ENCODE measurements around the gene ILDR2.
A peak's percentile ranks its signal among the peaks of the same experiment; 100 is the strongest.

The ILDR2 gene

DNA sequence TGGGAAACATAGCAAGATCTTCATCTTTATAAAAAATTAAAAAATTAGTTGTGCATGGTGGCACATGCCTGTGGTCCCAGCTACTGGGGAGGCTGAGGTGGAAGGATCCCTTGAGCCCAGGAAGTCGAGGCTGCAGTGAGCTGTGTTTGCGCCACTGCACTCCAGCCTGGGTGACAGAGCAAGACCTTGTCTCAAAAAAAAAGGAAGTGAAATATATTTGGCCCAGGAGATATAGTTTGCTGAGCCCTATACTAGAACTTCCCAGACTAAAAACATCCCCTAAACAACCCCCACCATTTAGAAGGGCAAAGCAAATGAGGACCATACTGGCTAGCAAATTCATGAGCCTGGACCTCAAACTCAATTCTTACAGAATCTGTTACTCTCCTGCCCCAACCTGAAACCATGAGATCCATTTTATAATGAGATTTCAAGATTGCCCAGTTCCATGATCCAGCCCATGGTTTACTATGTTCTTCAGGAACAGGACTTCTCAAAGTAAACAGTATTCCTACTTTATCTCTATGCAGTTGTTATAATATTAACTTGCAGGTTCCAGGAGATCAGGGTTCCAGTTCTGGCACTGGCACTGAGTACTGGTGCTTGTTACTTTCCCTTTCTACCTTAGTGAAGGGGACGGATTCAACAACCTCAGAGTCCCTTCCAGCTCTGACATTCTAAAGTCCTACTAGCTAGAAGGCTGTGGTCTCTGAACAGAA, 50.4 kb downstream of the ILDR2 start:
- no peak for DNase-seq (ENCODE audit: low spot score)

DNA sequence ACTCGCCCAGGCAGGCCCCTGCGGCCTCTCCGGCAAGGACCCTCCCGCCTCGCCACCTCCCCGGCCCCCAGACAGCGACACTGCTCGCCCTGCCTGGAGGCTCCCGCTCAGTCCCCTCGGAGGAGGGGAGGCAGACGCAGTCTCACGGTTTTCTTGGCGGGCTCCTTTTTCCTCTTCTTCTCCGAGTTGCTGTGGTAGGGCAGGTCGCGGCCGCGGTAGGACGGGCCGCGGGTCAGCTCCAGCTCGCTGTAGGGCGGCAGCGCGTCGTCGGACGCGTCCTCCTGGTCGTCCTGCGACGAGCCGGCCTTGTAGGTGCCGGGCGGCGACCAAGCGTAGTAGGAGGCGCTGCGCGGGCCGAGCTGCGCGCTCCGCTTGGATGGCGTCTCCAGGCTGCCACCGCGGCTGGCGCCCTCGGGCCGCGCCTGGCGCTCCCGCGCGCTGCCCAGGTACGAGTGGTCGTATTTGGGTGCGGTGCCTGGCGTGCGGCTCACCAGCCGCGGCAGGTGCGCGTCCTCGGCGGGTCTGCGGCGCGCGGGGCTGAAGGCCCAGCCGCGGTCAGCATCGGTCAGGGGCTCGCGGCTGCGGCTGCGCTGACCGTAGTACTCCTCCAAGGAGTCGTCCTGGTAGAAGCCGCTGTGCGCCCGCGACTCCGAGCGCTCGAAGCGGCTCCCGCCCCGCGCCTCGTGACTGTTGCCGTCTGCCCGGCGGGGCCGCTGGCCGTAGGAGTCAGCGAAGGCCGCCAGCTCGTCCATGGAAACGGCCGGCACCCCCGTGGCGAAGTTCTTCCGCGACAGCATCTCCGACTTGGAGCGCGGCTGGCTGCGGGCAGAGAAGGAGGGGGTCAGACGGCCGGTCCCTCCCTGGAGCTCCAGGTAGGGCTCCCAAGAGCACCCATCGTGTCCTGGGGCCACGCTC, 54.5 kb downstream of the ILDR2 start:
- peak; percentile 14 for DNase-seq (ENCODE audit: low spot score)

GRCh38 chr1:166918956-166919316, 56.4 kb downstream of the ILDR2 start:
- no peak for DNase-seq (ENCODE audit: low spot score)

DNA sequence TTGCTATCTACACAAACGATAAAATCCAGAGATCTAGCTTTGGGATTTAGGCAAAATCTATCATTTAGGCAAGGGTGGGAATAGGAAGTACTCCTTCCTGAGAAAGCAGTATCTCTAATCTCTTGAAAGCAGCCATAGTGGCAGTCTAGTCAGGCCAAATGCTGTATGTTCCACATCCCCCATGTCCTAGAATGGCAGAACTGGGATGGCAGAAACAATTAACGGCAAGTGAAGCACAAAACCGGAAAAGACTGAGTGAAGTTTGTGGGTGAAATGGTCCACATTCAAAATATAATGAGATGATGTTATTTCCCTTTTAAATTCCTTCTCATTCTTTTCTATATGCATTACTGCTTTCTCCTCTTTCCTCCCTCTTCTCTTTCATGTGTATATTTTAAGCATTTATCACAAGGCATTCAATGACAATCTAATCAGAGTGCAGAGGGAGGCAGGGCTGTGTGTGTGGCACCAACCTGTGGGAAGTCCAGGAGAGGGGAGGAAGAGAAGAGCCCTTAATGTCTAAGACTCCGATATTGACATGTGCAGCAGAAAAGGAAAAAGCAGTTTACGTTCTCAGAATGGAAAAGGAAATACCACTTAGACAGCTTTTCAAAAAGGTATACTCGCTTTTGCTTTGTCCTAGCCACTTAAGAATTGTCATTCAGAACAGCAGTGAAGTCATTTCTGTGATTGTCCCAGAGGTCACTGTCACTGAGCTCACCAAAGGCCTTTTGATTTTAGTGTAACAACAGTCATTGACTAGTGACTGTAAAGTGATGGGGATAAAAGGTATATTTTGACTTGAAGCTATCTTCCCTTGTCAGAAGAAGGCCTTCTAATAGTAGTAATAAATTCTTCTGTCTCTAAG, 57.0 kb downstream of the ILDR2 start:
- DNase-seq (ENCODE audit: low spot score), result no peak

DNA sequence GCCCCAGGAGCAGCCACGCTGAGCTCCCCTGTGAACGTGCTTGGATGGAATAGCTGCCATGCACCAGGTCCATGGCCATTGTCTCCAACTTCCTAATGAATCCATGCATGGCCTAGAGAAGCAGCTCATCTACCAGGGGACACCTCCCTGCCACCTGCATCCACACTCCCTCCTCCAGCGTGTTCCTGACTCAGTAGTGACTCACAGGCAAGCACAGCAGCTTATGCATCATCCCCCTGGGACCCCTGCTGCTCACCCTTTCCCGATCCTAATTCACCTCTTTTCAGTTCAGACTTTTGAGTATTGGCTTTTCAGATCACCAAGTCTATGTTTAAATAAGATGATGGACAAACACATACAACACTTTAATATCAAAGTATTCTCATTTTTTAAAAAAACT, 59.4 kb downstream of the ILDR2 start:
- DNase-seq (ENCODE audit: low spot score), result no peak

DNA sequence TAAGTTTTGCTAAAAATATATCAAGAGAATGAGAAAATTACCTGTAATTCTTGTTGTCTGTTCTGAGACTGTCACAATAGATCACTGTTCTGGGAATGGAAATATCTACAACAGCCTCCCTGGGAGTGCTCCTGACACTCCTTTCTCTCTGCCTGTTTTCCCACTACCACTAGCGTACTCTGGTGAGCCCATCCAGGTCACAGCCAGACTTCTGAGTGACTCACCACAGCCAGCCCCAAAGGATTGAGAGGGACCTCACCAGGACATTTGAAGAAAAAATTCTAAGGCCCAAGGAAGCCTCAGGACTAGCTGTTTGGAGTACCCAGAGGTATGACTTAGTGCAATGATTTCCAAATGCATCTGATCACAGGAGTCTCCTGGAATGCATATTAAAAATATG, 60.3 kb downstream of the ILDR2 start:
- no peak for DNase-seq (ENCODE audit: low spot score)

GRCh38 chr1:166914111-166914510, 61.2 kb downstream of the ILDR2 start:
- DNase-seq (ENCODE audit: low spot score), result no peak

DNA sequence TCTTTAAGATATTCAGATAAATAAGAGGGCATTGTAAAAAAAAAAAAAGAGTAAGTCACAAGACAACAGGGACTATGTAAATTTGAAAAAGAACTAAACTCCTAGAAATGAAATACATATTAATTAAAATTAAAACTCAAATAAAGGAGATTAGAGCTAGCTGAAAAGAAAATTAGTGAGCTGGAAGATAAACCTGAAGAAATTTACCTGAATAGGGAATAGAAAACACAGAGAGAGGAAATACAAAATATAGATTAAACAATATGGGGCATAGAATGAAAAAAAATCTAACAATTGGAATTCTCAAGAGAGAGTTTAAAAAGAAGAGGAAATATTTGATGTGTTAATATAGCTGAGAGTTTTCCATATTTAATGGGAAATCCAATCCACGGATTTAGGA, 63.7 kb downstream of the ILDR2 start:
- no peak for DNase-seq (ENCODE audit: low spot score)

GRCh38 chr1:166910396-166910994, 64.8 kb downstream of the ILDR2 start:
- DNase-seq (ENCODE audit: low spot score), result peak; percentile 81

GRCh38 chr1:166908942-166909341, 66.4 kb downstream of the ILDR2 start:
- no peak for DNase-seq (ENCODE audit: low spot score)

DNA sequence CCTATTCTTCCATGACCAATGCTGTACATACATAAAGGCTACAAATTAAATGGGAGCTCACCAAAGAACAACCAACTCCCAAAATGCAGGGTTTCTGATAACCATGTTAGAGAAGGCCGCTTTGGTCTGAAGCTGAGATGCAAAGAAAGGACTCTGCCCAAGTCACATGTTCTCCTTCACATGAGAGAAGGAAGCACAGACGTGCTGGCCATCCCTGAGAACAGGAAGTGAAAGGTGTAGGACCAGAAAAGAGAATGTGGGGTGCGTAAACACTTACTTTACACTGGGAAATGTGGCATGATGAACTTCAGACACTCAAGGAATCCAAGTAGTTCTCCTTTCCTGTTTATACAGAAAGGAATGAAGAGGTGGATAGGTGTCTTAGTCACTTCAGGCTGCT, 67.6 kb downstream of the ILDR2 start:
- DNase-seq (ENCODE audit: low spot score), result no peak

GRCh38 chr1:166907051-166907450, 68.3 kb downstream of the ILDR2 start:
- DNase-seq (ENCODE audit: low spot score), result no peak

GRCh38 chr1:166906647-166907046, 68.7 kb downstream of the ILDR2 start:
- no peak for DNase-seq (ENCODE audit: low spot score)

- DNase-seq (ENCODE audit: low spot score), result no peak
Measured at GRCh38 chr1:166905900-166906299, 69.4 kb downstream of the ILDR2 start.

GRCh38 chr1:166905136-166905535, 70.2 kb downstream of the ILDR2 start:
- DNase-seq (ENCODE audit: low spot score), result no peak

- no peak for DNase-seq (ENCODE audit: low spot score)
Measured at GRCh38 chr1:166903232-166903631, 72.1 kb downstream of the ILDR2 start.

GRCh38 chr1:166902279-166902678, 73.1 kb downstream of the ILDR2 start:
- no peak for DNase-seq (ENCODE audit: low spot score)

GRCh38 chr1:166900987-166901386, 74.4 kb downstream of the ILDR2 start:
- no peak for DNase-seq (ENCODE audit: low spot score)

DNA sequence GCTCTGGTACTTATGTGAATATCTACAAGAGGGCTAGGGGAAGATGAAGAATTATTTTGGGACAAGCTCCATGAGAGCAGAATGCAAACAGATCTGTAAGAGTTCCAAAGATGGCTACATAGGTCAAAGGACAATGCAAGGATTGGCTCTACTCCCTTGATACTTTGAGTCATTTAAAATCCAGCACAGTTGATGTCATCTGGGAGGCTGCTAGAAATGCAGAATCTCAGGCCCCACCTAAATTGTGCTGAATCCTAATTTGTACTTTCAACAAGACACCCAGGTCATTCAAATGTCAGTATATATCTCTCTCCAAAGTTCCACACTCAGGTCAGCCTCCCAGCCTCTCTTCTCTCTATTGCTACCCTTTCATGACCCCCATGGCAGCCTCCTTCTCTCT, 75.6 kb downstream of the ILDR2 start:
- DNase-seq (ENCODE audit: low spot score), result no peak

GRCh38 chr1:166895766-166896165, 79.6 kb downstream of the ILDR2 start:
- DNase-seq (ENCODE audit: low spot score), result no peak

DNA sequence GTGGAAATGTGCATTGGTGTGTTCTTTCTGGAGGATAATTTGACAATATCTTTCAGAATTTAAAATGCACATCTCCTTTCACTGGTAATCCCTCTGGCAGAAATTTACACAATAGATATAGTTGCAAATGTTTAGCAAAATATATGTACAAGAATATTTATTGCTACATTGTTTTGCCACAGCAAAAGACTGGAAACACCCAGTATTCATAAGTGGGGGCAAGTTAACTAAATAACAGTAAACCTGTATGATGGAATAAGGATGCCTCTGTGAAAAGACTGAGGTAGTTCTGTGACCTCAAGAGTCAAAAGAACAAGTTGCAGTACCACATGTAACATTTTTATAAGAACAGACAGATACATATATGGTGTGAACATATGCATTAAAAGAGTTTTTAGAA, 85.6 kb downstream of the ILDR2 start:
- DNase-seq (ENCODE audit: low spot score), result no peak
